Measurements from ENCODE around the gene CEP126.

Gene CEP126

GRCh38 chr11:102007567-102008437 lies 93.0 kb downstream of the CEP126 start:
- no peak for DNase-seq (ENCODE audit: low read depth in 1 of 2, low spot score in 1 of 2)

GRCh38 chr11:102010776-102011494 lies 96.1 kb downstream of the CEP126 start:
- no peak for DNase-seq (ENCODE audit: low read depth in 1 of 2, low spot score in 1 of 2)

- DNase-seq (ENCODE audit: low read depth in 1 of 2, low spot score in 1 of 2), result no peak
Observed at GRCh38 chr11:102012946-102013345, 98.1 kb downstream of the CEP126 start.

GRCh38 chr11:102014756-102015155 lies 99.9 kb downstream of the CEP126 start:
- no peak for DNase-seq (ENCODE audit: low read depth in 1 of 2, low spot score in 1 of 2)

GRCh38 chr11:102017026-102017425 lies 102.2 kb downstream of the CEP126 start:
- DNase-seq (ENCODE audit: low read depth in 1 of 2, low spot score in 1 of 2), result no peak

GRCh38 chr11:102026217-102026616 lies 111.4 kb downstream of the CEP126 start:
- no peak for DNase-seq (ENCODE audit: low read depth in 1 of 2, low spot score in 1 of 2)

- DNase-seq (ENCODE audit: low read depth in 1 of 2, low spot score in 1 of 2), result no peak
Observed at GRCh38 chr11:102026959-102027358, 112.1 kb downstream of the CEP126 start.

DNA sequence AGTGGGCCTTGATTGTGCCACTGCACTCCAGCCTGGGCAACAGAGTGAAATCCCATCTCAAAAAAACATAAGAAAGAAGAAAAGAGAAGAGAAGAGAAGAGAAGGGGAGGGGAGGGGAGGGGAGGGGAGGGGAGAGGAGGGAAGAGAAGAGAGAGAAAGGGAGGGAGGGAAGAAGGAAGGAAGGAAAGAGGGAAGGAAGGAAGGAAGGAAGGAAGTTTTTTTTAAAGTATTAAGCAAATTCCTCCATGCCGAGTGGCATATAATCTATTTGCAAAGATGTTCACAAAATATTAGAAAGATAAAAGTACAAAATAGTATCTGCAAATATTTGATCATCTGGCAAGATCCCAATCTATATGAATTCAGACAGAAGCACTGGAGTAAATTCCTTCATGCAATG lies 121.9 kb downstream of the CEP126 start:
- DNase-seq (ENCODE audit: low read depth in 1 of 2, low spot score in 1 of 2), result no peak

- DNase-seq (ENCODE audit: low read depth in 1 of 2, low spot score in 1 of 2), result no peak
Observed at GRCh38 chr11:102046841-102047240, 132.0 kb downstream of the CEP126 start.

DNA sequence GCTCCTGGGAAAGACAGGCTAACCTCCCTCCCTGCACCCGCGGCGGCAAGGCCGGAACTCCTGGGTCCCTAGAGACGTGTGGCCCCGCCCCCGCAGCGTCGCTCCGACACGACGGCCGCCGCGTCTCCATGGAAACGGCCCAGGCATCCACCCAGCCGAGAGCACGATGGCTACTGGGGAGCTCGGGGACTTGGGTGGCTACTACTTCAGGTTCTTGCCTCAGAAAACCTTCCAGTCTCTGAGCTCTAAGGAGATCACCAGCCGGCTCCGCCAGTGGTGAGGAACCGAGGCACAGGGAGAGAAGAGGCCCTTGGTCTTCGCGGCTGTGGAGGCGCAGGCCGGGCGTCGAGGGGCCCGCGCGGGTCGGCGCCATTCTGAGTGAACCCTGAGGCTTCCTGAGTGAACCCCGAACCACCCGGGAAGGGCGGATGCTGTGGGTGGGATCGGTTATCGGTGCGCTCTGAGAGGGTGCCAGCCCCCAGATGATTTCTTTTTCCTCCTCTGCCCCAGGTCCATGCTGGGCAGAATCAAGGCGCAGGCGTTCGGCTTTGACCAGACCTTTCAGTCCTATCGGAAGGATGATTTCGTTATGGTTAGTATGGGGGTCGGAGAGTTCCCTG lies 132.6 kb downstream of the CEP126 start, which contains the start of gene CFAP300:
TSS of gene CFAP300 (plus strand) at position 133 of the 620 bp plus-strand sequence. CDS start at position 167, 34 bp downstream.
- peak in 1 of 2 donors; percentile 22 for DNase-seq (ENCODE audit: low read depth in 1 of 2, low spot score in 1 of 2)

All from stimulated activated CD4-positive, alpha-beta T cell treated with anti-CD3 and anti-CD28 coated beads, Interleukin-15, amount 100 ng/mL, for 1 hour (primary cell).